ENCODE results near the gene SCN2B. TPM values are rescaled to one million over a fixed set of nuclear protein-coding genes. Genes with fewer than 3 reads are reported as not detected.
A peak's percentile ranks its signal among the peaks of the same experiment; 100 is the strongest.

SCN2B gene
- total RNA-seq, 2 donors from 2014 or later, result 0.68 to 1.1 TPM

DNA sequence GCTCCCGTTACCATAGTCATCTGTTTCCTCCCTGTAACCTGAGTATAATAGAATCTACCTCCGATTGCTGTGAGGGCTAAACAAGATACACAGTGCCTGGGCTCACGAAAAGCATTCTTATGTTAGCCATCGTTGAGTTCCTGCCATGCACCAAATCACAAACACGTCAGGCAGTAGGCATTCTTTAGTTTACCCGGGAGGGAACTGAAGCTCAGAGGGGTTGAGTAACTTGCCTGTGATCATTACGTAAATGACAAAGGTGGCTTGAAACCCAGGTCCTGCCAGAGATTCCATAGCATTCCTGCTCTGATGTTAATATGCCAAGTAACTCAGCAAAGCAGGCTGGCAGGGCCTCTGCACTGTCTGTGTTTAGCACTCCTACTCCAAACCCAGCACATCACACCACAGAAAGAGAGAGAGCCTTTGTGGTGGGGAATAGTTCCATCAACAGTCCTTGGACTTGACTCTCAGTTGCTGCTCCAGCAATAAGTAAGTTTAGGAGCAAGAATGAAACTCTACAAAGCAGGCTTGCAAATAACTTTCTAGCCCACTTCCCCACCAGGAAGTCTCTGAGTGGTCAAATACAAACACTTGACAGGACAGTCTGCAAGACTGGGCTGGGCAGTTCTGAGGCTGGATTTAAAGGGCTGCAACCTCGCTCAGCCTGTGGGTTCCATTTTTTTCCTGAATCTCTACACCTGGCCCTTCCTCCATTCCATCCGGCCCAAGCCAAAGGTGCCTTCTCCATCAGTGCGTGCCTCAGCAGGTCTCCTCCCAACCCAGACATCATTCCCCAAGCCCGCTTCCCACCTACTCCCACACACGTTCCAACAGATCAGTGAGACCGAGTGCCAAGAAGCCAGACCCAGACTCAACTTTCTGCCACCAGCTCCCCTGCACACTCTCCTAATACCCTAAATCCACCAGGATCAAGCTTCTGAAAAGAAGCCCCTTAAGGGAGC, 1.1 kb downstream of the SCN2B start:
- Histone ChIP-seq H3K36me3 (no peaks in the 10 kb centered on the region), H3K27me3 (replicated peaks; ENCODE audit: insufficient read depth) (no peaks in the 10 kb centered on the region), H3K4me1 (replicated peaks) (no peaks in the 10 kb centered on the region), H3K27ac (no peak overlapping the region), H3K9me3 (no peaks in the 10 kb centered on the region), H3K4me3 (no peak overlapping the region)
- intact Hi-C loops (cut with DNase I), result no loop called here
- peak; percentile 40 for TF ChIP-seq POLR2AphosphoS5 (IDR thresholded peaks at IDR 0.05)
- TF ChIP-seq POLR2A (IDR thresholded peaks at IDR 0.05), result peak; percentile 5
- TF ChIP-seq CTCF (IDR thresholded peaks at IDR 0.05), result no peak
- WGBS, result 25% methylated on average over 13 of the region's 13 CpGs
- peak; percentile 28 for DNase-seq (ENCODE audit: low spot score)

DNA sequence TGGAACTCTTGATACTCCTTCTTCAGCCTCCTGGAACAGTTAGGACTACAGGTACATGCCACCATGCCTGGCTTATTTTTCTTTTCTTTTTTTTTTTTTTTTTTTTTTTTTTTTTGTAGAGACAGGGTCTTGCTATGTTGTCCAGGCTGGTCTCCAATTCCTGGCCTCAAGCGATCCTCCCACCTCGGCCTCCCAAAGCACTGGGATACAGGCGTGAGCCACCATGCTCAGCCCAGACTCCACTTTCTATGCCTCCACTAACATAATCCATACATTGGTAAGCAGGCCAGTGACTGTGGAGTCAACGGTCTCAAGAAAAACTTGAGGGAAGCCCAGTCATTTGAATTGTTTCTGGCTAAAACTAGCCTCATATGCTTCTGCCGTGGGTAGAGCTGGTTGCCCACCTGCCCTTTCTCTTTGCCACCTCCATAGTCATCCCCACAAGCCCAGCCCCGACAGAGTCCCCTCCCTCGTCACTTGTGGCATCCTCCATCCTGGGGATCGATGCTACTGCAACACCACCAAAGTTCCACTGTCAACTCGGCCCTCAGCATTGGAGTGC, 2.4 kb downstream of the SCN2B start:
- Histone ChIP-seq H3K4me3 (no peak overlapping the region), H3K27ac (no peak overlapping the region), H3K4me1 (replicated peaks) (no peaks in the 10 kb centered on the region), H3K9me3 (no peaks in the 10 kb centered on the region), H3K36me3 (no peaks in the 10 kb centered on the region), H3K27me3 (replicated peaks; ENCODE audit: insufficient read depth) (no peaks in the 10 kb centered on the region)
- no peak for TF ChIP-seq POLR2AphosphoS5 (IDR thresholded peaks at IDR 0.05)
- TF ChIP-seq POLR2A (IDR thresholded peaks at IDR 0.05), result no peak
- no peak for TF ChIP-seq CTCF (IDR thresholded peaks at IDR 0.05)
- intact Hi-C loops (cut with DNase I), result no loop called here
- no peak for DNase-seq (ENCODE audit: low spot score)
- WGBS, result 92% methylated on average over 9 of the region's 9 CpGs

DNA sequence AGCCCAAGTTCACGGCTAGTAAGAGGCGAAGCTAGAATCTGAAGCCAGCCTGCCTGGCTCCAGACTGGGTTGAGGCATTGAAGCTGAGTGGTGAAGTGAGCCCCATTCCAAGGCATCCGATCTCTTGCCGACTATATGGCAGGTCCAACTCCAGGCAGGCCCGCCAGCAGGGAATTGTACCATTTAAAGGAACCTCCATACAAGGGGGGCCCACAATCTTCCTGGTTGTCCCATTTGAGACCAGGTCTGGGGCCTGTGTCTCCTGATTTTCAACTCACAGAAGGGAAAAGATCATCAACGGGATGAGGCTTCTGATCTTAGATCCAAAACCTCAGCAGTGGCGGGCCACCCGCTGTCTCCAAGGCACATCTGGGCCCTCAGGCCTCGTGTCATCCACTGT, 4.1 kb downstream of the SCN2B start:
- intact Hi-C loops (cut with DNase I), result no loop called here
- no peaks in the 10 kb centered on the region for H3K36me3 ChIP-seq
- 82% methylated on average over 9 of the region's 9 CpGs for WGBS
- no peak overlapping the region for H3K4me3 ChIP-seq
- H3K27me3 ChIP-seq (replicated peaks; ENCODE audit: insufficient read depth), result no peaks in the 10 kb centered on the region
- TF ChIP-seq POLR2A (IDR thresholded peaks at IDR 0.05), result no peak
- no peak for TF ChIP-seq CTCF (IDR thresholded peaks at IDR 0.05)
- no peak for TF ChIP-seq POLR2AphosphoS5 (IDR thresholded peaks at IDR 0.05)
- H3K9me3 ChIP-seq, result no peaks in the 10 kb centered on the region
- no peak overlapping the region for H3K27ac ChIP-seq
- no peaks in the 10 kb centered on the region for H3K4me1 ChIP-seq (replicated peaks)
- DNase-seq (ENCODE audit: low spot score), result no peak

- H3K36me3 ChIP-seq, result no peaks in the 10 kb centered on the region
- intact Hi-C loops (cut with DNase I), result loop anchor here (1.0 kb wide), 1 partner anchor 26 kb away; no protein-coding TSS in a partner anchor
- no peak for TF ChIP-seq POLR2A (IDR thresholded peaks at IDR 0.05)
- peak; percentile 60 for TF ChIP-seq POLR2AphosphoS5 (IDR thresholded peaks at IDR 0.05)
- TF ChIP-seq CTCF (IDR thresholded peaks at IDR 0.05), result peak; percentile 77 to 91 (median 86)
- peak; percentile 69 for DNase-seq (ENCODE audit: low spot score)
- H3K27ac ChIP-seq, result no peak overlapping the region
- no peaks in the 10 kb centered on the region for H3K27me3 ChIP-seq (replicated peaks; ENCODE audit: insufficient read depth)
- H3K9me3 ChIP-seq, result no peaks in the 10 kb centered on the region
- WGBS, result 6% methylated on average over 27 of the region's 29 CpGs
- no peaks in the 10 kb centered on the region for H3K4me1 ChIP-seq (replicated peaks)
- H3K4me3 ChIP-seq, result no peak overlapping the region
These were observed 5.0 kb downstream of the SCN2B start for GRCh38 chr11:118171269-118172062.

Data from prostate gland (tissue), 2 donors.